DND-41 (cell line): Measurements from ENCODE around the gene BCAS3.

Experiments
- ATAC-seq: fragments of 200-7000 bp; cut with Tn5 transposase; 3 replicates; pipeline ENCODE4 v1.9.1; 2021; ENCODE audit warnings: low read depth; ENCODE audit not compliant: insufficient read depth
- DNase-seq: peaks from one replicate; pipeline ENCODE4 v3.0.0-alpha.2; 2020
- H2AFZ ChIP-seq: 2 replicates; pipeline ENCODE4 v1.6.0; 2012; ENCODE audit warnings: low read depth, low read length
- H3K27ac ChIP-seq: 2 replicates; pipeline ENCODE4 v1.5.1; 2012; ENCODE audit warnings: low read length, inconsistent platforms
- H3K27me3 ChIP-seq: fragments of 200-600 bp; sonication (generic); 2 replicates; pipeline ENCODE4 v1.6.0; 2012; ENCODE audit warnings: low read length, mild to moderate bottlenecking, inconsistent platforms; ENCODE audit not compliant: insufficient read depth, poor library complexity
- H3K36me3 ChIP-seq: 2 replicates; pipeline ENCODE4 v1.5.1; 2012; ENCODE audit warnings: low read length, inconsistent platforms; ENCODE audit not compliant: insufficient read depth
- H3K4me1 ChIP-seq: 2 replicates; pipeline ENCODE4 v1.5.1; 2012; ENCODE audit warnings: mild to moderate bottlenecking, low read length; ENCODE audit not compliant: insufficient read depth
- H3K4me2 ChIP-seq: 2 replicates; pipeline ENCODE4 v1.6.0; 2012; ENCODE audit warnings: mild to moderate bottlenecking, moderate library complexity, low read length, inconsistent platforms; ENCODE audit not compliant: insufficient read depth
- H3K4me3 ChIP-seq, 2 experiments: fragments of 200-600 bp in 1 of 2; shearing (Covaris generic) in 1 of 2; 2 replicates each; pipeline ENCODE4 v1.5.1; 2012 to 2016; ENCODE audit warnings: inconsistent platforms in 2 of 2, low read length in 2 of 2, mild to moderate bottlenecking in 2 of 2, low read depth in 1 of 2, moderate library complexity in 1 of 2
- H3K79me2 ChIP-seq: 2 replicates; pipeline ENCODE4 v1.6.0; 2012; ENCODE audit warnings: low read length, inconsistent platforms; ENCODE audit not compliant: insufficient read depth
- H3K9ac ChIP-seq: 2 replicates; pipeline ENCODE4 v1.6.0; 2012; ENCODE audit warnings: low read depth, mild to moderate bottlenecking, inconsistent platforms, low read length, moderate library complexity
- H3K9me3 ChIP-seq: 2 replicates; pipeline ENCODE4 v1.5.1; 2012; ENCODE audit warnings: low read length, moderate library complexity, mild to moderate bottlenecking, inconsistent platforms; ENCODE audit not compliant: insufficient read depth, severe bottlenecking
- H4K20me1 ChIP-seq: 2 replicates; pipeline ENCODE4 v1.6.0; 2012; ENCODE audit warnings: low read length; ENCODE audit not compliant: insufficient read depth
- EZH2 ChIP-seq: IDR thresholded peaks from 3 replicates; pipeline ENCODE4 v1.6.1; 2012; ENCODE audit warnings: borderline replicate concordance, low read depth, mild to moderate bottlenecking, moderate library complexity, low read length, inconsistent platforms; ENCODE audit not compliant: severe bottlenecking
- TF ChIP-seq, protein P1 (sequence below): IDR thresholded peaks from 2 replicates; pipeline ENCODE4 v1.5.1; 2012; ENCODE audit warnings: borderline replicate concordance, low read length, moderate library complexity, mild to moderate bottlenecking; ENCODE audit not compliant: poor library complexity, severe bottlenecking; ENCODE audit errors: extremely low read depth

BCAS3 gene

GRCh38 chr17:61283043-61283442, 605.4 kb downstream of the BCAS3 start:
- no peak overlapping the region for H3K4me2 ChIP-seq
- no peak for ATAC-seq
- DNase-seq = no peak
- H3K9me3 ChIP-seq = no peaks in the 10 kb centered on the region
- H4K20me1 ChIP-seq = no peaks in the 10 kb centered on the region
- H3K4me1 ChIP-seq = peaks cover 6% of the 10 kb centered on the region
- no peak for TF ChIP-seq EZH2
- TF ChIP-seq, protein P1, sequence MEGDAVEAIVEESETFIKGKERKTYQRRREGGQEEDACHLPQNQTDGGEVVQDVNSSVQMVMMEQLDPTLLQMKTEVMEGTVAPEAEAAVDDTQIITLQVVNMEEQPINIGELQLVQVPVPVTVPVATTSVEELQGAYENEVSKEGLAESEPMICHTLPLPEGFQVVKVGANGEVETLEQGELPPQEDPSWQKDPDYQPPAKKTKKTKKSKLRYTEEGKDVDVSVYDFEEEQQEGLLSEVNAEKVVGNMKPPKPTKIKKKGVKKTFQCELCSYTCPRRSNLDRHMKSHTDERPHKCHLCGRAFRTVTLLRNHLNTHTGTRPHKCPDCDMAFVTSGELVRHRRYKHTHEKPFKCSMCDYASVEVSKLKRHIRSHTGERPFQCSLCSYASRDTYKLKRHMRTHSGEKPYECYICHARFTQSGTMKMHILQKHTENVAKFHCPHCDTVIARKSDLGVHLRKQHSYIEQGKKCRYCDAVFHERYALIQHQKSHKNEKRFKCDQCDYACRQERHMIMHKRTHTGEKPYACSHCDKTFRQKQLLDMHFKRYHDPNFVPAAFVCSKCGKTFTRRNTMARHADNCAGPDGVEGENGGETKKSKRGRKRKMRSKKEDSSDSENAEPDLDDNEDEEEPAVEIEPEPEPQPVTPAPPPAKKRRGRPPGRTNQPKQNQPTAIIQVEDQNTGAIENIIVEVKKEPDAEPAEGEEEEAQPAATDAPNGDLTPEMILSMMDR = no peak
- H3K36me3 ChIP-seq = no peaks in the 10 kb centered on the region
- H3K9ac ChIP-seq = no peak overlapping the region
- no peaks in the 10 kb centered on the region for H3K79me2 ChIP-seq
- H3K27me3 ChIP-seq = no peaks in the 10 kb centered on the region
- H3K4me3 ChIP-seq = no peak overlapping the region
- no peak overlapping the region for H3K27ac ChIP-seq
- H2AFZ ChIP-seq = no peak overlapping the region

DNA sequence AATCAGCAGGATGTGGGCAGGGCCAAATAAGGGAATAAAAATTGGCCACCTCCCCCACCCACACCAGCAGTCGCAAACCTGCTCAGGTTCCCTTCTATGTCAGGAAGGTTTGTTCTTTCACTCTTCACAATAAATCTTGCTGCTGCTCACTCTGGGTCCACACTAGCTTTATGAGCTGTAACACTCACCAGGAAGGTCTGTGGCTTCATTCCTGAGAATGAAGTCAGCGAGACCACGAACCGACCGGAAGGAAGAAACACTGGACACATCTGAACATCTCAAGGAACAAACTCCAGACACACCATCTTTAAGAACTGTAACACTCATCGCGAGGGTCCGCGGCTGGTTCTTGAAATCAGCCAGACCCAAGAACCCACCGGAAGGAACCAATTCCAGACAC, 606.5 kb downstream of the BCAS3 start:
- Histone ChIP-seq H3K36me3 (no peaks in the 10 kb centered on the region), H3K9ac (no peak overlapping the region), H3K4me2 (no peak overlapping the region), H3K4me1 (peaks cover 6% of the 10 kb centered on the region), H3K27me3 (no peaks in the 10 kb centered on the region), H2AFZ (no peak overlapping the region), H3K27ac (no peak overlapping the region), H3K4me3 (no peak overlapping the region), H3K79me2 (no peaks in the 10 kb centered on the region), H3K9me3 (no peaks in the 10 kb centered on the region), H4K20me1 (no peaks in the 10 kb centered on the region)
- ATAC-seq (no peak), DNase-seq (no peak)
- no peak for TF ChIP-seq EZH2

- Histone ChIP-seq H3K27me3 (no peaks in the 10 kb centered on the region), H4K20me1 (no peaks in the 10 kb centered on the region), H3K4me1 (peaks cover 6% of the 10 kb centered on the region), H3K9ac (no peak overlapping the region), H3K4me3 (no peak overlapping the region), H3K9me3 (no peaks in the 10 kb centered on the region), H2AFZ (no peak overlapping the region), H3K36me3 (no peaks in the 10 kb centered on the region), H3K27ac (no peak overlapping the region), H3K4me2 (no peak overlapping the region), H3K79me2 (no peaks in the 10 kb centered on the region)
- no peak for DNase-seq
- ATAC-seq = no peak
- TF ChIP-seq EZH2 = no peak
- TF ChIP-seq, protein P1 = no peak
These were observed 607.1 kb downstream of the BCAS3 start for GRCh38 chr17:61284746-61285145.

DNA sequence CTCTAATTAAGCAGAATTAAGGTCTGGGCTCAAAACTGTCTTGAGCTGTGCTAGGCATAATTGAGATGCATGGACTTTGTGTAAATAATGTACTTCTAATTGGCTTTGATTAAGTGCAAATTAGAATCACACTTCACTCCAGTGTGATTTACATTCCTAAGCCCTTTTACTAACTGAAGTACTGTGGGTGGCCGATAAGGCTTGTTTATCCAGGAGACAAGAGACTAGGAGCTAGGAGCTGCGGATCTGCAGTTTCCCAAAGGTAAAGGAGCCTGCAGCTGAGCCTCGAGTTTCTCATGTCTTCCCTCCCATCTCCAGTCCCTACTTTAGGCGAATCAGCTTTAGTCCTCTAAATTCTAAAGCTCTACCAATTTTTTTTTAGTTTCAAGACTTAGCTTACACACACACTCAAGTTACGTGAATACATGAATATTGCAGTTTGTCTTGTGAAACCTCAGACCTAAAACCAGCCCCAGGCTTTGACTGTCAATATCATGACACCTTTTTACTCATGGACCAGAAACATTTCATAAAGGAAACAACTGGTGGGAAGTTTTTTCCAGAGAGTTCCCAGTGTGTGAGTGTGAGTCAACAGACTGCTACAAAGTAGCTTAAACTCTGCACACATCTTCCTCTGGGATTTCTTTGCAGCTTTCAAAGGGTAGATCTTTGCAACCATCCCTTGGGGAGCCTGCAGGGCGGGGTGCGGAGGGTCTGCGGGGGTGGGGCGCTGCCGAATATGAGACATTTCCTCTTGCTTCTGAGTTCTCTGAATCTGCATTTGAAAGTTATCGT, 608.1 kb downstream of the BCAS3 start:
- Histone ChIP-seq H4K20me1 (no peaks in the 10 kb centered on the region), H2AFZ (no peak overlapping the region), H3K27ac (no peak overlapping the region), H3K36me3 (no peaks in the 10 kb centered on the region), H3K4me2 (no peak overlapping the region), H3K4me3 (no peak overlapping the region), H3K9ac (no peak overlapping the region), H3K4me1 (peaks cover 6% of the 10 kb centered on the region), H3K79me2 (no peaks in the 10 kb centered on the region), H3K9me3 (no peaks in the 10 kb centered on the region), H3K27me3 (no peaks in the 10 kb centered on the region)
- DNase-seq = no peak
- TF ChIP-seq, protein P1 = no peak
- TF ChIP-seq EZH2 = no peak
- no peak for ATAC-seq
